CD4-positive, alpha-beta T cell treated with Interleukin-17A for 4 hours (primary cell): ENCODE measurements around the gene CRIP3.
"Not testable (repeated sequence)": the region's sequence is repeated elsewhere in the genome, so short reads cannot be mapped to it uniquely, and the experiment has no call there.

Experiments
- DNase-seq: peaks from one replicate; pipeline ENCODE4 v3.0.0-alpha.2; 2020; ENCODE audit warnings: mixed read lengths

Gene CRIP3, protein sequence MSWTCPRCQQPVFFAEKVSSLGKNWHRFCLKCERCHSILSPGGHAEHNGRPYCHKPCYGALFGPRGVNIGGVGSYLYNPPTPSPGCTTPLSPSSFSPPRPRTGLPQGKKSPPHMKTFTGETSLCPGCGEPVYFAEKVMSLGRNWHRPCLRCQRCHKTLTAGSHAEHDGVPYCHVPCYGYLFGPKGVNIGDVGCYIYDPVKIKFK

GRCh38 chr6:43308101-43308989 is at the start of gene CRIP3:
TSS of gene CRIP3 (minus strand) at chr6:43308826. CDS start at chr6:43308792, 34 bp downstream.
- peak; percentile 74 for DNase-seq

GRCh38 chr6:43355862-43356590 is 47.4 kb upstream of the CRIP3 start:
- DNase-seq, result no peak

DNA sequence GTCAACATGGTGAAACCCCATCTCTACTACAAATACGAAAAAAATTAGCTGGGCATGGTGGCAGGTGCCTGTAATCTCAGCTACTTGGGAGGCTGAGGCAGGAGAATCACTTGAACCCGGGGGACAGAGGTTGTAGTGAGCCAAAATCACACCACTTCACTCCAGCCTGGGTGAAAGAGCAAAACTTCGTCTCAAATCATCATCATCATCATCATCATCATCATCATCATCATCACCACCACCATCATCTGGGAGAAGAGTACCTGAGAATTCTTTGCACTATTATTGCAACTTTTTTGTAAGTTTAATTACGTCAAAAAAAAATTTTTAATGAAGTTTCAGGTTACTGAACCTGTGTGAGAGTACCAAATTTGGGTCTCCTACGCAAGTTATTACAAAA is 43.3 kb upstream of the CRIP3 start:
- not testable (repeated sequence) for DNase-seq

DNA sequence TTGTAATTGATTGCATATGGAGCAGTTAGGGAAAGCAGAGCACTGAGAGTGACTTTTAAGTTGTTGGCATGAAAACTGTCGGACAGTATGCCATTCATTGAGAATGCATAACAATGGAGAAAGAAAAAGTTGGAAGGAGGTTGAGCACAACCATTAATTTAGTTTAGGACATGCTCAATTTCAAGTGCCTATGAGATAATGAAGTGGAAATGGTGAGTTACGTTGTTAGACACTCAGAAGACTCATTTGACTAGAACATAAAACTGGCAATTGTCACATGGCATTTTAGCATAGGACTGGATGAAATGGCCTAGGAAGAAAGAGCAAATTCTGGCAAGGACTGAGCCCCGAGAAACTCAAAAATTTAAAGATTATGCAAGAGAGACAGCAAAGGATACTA is 38.8 kb upstream of the CRIP3 start:
- no peak for DNase-seq

DNA sequence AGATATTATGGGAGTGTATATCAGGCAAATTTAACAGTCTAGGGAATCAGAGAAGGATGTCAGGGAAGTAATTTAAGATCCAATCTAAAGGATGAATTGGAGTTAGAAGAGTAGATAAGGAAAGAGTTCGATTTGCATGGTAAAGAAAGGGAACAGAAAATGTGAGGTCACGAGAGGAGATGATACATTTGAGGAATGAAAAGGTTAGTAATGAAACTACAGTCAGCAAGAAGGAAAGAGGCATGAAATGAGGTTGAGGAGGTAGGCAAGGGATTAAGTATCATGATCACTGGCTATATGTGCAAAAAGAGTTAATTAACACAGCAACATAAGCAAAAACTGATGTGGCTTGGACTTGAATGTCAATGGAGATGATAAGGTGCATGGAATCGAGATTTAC is 38.4 kb upstream of the CRIP3 start:
- DNase-seq, result no peak

DNA sequence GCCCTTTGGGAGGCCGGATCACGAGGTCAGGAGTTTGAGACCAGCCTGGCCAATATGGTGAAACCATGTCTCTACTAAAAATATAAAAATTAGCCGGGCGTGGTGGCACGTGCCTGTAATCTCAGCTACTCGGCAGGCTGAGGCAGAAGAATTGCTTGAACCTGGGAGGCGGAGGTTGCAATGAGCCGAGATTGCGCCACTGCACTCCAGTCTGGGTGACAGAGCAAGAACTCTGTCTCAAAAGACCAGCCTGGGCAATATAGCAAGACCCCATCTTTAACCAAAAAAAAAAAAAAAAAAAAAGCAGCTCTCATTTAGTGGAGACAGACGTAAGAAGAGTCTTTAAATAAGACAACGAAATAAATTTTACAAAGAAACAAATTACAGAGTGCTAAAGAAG is 37.6 kb upstream of the CRIP3 start:
- DNase-seq, result not testable (repeated sequence)

GRCh38 chr6:43339168-43339567 is 30.5 kb upstream of the CRIP3 start:
- DNase-seq, result no peak

DNA sequence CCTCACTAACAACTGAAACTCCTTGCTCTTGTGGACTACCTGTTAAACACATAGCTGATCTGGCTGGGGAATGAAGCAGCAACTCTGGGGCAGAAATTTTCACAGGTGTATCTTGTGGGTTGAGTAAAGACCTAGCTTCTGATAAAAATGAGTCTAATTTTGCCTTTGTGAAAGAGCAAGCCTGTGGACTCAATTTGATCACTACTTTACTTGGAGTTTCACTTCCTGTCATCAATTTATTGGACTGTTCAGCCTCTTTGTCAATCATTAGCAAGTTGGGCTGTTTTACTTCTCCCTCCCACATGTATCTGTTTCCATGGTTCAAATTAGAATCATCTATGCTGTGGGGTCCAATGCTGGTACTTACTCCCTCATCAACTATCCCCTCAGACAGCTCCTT is 29.6 kb upstream of the CRIP3 start:
- DNase-seq, result no peak

GRCh38 chr6:43336382-43336781 is 27.8 kb upstream of the CRIP3 start:
- DNase-seq, result no peak

GRCh38 chr6:43335469-43335868 is 26.8 kb upstream of the CRIP3 start:
- DNase-seq, result no peak

- no peak for DNase-seq
Measured at GRCh38 chr6:43334466-43335095, 26.0 kb upstream of the CRIP3 start.

- DNase-seq, result no peak
Measured at GRCh38 chr6:43331891-43332290, 23.3 kb upstream of the CRIP3 start.

- no peak for DNase-seq
Measured at GRCh38 chr6:43331470-43331869, 22.8 kb upstream of the CRIP3 start.

- DNase-seq, result no peak
Measured at GRCh38 chr6:43328528-43328927, 19.9 kb upstream of the CRIP3 start.

- DNase-seq, result no peak
Measured at GRCh38 chr6:43325876-43326275, 17.2 kb upstream of the CRIP3 start.

DNA sequence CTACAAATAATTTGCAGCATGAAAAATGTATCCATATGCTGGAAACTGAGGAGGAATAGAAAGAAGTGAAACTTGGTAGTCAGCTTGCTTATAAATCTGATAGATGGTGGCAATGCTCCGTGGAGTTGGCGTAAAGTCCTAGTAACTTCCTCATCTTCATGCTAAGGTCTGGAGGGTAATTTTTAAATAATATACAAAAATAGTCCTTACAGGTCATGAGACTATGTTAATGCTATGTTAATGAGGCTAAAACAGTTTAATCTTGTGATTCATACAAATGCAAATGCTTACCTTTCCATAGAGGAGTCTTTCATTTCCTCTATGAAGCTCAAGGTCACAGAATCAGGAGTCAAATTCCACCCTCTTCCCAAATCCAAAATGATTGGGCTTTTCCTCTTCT is 9.4 kb upstream of the CRIP3 start:
- no peak for DNase-seq

DNA sequence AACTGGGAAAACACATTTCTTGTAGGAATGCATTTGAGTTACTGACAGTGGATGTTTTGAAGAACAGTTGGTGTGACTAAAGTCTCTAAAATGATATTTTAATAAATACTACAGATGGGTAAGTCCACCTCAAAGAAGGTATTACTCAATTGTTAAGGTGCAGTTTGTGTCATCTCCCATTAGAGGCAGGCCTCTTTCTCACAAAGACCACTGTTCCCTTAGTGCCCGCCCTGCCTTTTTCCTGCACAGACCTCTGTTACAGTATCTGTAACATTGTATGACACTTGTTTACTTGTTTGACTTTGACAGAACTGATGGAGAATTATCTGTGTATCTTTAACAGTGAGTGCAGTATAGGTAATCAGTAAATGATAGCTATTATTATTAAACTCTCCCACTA is 5.2 kb upstream of the CRIP3 start:
- DNase-seq, result no peak

DNA sequence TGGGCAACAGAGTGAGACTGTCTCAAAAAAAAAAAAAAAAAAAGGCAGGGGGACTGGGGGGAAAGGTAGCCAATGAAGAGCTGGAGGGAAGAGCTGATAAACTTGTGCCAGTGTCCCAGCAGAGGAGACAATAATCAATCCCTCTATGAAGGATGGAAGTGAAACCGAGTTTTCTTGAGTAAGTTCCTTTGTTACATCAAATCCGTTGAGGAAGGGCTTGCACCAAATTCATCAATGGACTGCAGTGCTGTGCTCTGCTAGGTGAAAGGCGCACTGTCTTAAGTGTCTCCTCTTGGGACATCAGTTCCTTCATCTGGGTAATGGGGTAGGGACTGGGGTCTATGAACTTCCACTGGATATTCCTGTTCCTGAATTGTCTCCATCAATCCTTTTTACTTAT is 3.0 kb upstream of the CRIP3 start:
- DNase-seq, result no peak

GRCh38 chr6:43310624-43311023 is 2.0 kb upstream of the CRIP3 start:
- DNase-seq, result no peak

DNA sequence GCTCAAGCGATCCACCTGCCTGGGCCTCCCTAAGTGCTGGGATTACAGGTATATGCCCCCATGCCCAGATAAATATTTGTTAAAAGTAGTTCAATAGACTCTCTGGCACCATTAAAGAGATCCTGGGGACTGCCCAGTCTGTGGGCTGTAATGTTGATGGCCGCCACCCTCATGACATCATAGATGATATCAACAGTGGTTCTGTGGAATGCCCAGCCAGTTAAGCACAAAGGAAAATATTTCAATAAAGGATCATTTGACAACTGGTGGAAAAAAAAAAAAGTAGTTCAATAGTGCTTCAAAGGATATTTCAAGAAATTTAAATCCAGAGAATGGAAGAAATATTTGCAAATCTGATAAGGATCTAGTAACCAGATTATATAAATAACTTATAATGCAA is 1.5 kb upstream of the CRIP3 start:
- DNase-seq, result no peak

DNA sequence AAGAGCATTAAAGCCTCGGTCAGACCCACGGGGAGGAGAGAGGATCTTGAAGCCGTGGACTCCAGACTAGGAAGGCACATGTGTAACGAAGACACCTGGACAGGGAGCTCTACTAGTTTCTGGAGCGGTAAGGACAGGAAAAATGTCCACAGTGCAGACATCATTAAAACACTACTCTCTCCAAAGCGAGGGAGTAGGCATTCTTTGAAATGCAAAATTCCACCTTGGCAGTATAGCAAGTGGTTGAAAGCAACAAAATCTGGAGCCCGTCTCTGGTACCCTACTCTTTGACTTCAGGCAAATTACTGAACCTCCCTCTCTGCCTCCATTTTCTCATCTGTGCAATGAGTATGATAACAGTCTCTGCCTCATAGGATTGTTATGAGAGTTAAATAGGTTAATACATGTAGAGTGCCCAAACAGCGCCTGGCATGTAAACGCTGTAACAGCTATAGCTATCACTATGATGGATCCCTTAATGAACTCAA is 408 bp upstream of the CRIP3 start:
- DNase-seq, result no peak

DNA sequence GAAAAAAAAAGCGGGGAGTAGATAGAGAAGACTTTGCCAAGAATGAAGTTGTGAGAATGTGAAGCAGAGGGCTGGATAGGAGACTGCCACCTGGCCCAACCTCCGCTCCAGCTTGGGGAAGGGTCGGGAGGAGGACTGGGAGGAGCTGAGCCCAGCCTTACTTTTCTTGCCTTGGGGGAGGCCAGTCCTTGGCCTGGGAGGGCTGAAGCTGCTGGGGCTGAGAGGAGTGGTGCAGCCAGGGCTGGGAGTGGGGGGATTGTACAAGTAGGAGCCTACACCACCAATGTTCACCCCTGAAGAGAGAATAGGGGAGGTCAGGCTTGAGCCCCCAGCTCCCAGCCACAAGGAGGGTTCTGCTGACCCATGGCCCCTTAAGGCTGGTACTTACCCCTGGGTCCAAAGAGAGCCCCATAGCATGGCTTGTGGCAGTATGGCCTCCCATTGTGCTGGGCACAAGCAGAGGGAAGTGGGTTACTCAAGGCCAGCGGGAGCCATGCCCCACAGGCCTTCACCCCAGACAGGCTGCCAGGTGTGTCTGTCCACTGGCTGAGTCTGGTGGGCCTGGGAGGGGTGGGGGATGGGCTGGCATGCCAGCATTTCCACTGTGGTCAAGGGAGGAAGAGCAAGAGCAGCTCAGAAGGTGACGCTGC is 1.1 kb downstream of the CRIP3 start:
- DNase-seq, result no peak

DNA sequence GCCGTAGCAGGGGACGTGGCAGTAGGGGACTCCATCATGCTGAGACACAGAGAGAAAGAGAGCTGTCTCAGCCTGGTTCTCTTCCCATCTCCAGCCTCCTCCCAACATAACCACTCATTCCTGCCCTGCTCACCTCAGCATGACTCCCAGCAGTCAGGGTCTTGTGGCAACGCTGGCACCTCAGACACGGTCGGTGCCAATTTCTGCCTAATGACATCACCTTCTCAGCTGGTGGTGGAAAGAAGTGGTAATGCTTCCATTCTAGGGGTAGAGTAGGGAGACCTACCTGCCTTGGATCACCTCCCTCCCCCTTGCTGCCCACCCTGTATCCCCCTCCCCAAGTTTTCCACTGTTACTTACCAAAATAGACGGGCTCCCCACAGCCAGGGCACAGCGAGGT is 2.5 kb downstream of the CRIP3 start:
- DNase-seq, result no peak
